Limb (tissue), 2 donors: ENCODE measurements around the gene NCAPD3.
"Not testable (repeated sequence)": the region's sequence is repeated elsewhere in the genome, so short reads cannot be mapped to it uniquely, and the experiment has no call there.

Source experiments
- DNase-seq, 2 donors: peaks; one replicate each; pipeline ENCODE4 v3.0.0-alpha.2; 2016; ENCODE audit errors: extremely low spot score in 2 of 2

The NCAPD3 gene

GRCh38 chr11:134138376-134138775, 85.4 kb downstream of the NCAPD3 start:
- no peak for DNase-seq

DNA sequence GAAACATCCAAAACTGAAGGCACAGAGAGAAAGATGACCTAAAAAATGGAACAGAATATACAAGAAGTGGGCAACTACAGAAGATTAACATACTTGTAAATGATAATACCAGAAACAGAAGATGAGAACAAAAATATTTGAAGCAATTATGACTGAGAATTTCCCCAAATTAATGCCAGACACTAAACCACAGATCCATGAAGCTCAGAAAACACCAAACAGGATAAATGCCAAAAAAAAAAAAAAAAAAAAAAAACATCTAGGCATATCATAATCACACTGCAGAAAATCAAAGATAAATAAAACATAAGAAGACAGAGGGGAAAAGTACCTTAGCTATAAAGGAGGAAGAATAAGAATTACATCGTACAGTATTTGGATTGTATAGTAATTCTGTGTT, 89.6 kb downstream of the NCAPD3 start:
- DNase-seq = no peak

GRCh38 chr11:134132808-134133207, 91.0 kb downstream of the NCAPD3 start:
- no peak for DNase-seq

- no peak for DNase-seq
These were observed 92.0 kb downstream of the NCAPD3 start for GRCh38 chr11:134131628-134132244.

GRCh38 chr11:134126217-134126822, 97.4 kb downstream of the NCAPD3 start:
- no peak for DNase-seq

GRCh38 chr11:134125507-134125906, 98.3 kb downstream of the NCAPD3 start:
- DNase-seq = no peak

GRCh38 chr11:134124660-134125451, 98.9 kb downstream of the NCAPD3 start:
- peak in 1 of 2 donors; percentile 68 for DNase-seq

DNA sequence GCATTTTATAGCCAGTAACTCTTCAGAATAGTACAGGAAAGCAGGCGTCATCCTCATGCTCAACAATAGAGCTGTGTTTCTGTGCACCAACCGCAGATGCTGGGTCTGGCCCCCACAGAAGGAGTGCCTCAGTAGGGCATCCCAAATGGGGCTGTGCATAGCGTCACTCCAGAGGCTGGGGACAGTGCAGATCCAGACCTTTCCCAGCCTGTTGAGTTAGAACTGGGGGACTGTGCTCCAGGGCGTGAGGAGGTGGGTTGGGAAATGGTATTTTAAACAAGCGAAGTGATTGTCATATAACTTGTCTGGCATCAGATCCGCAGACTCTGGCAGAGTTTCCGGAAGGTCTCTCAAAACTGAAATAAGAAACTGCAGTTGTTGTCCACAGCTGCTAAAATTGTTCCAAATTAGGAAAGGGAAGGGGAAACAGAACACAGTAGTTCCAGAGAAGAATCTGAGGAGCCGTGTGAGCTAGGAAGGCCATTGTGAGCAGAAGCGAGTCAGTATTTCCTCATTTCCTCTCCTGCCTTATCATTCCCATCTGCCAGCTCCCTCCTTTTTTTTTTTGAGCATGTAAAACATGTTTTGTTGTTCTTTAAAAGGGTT, 102.7 kb downstream of the NCAPD3 start:
- peak; percentile 55 to 85 for DNase-seq

DNA sequence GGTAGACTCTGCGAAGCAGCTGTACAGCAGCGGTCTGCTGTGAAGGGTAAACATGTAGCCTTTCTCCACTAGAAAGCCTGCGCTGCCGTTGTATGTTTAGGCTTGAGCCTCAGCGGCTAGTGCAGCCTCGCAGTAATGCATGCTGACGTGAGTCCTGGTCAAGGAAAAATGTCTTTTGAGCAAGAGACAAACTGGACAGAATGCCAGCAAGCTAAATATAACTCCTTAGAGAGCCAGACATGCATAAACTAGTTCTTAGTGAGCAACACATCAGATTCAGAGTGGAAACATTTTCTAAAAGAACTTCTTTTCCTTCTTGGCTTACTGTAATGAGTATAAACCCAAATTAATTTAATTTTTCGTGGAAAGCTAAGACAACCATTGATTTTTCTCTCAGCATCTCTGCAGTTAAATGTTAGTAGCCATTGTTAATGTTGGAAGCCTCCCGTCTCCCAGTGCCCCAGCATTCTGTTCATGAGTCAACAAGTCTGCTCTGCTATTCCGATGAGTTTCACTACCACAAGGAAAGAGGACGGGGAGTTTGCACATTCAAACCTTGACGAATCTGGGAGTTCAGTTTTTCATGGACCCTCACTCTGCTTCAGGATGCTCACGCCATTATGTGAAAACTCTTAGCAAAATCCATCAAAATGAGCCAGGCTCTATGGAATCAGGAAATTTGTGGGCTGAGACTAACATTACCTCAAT, 103.5 kb downstream of the NCAPD3 start:
- DNase-seq = peak; percentile 56 to 78

DNA sequence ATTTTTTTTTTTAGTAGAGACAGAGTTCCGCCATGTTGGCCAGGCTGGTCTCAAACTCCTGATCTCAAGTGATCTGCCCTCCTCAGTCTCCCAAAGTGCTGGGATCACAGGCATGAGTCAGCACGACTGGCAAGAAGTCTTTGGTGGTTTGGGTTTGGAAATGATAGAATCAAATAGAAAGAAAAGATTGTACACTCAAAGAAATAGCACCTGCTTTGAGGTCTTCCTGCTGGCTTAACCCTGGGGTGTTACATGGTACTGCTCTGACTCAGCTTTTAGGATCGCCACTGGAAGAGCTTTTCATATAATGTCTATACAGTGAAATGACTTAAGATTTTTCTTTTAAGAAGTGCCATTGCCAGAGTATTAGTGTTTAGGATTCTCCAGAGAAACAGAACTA, 104.7 kb downstream of the NCAPD3 start:
- DNase-seq = no peak

GRCh38 chr11:134118006-134118405, 105.8 kb downstream of the NCAPD3 start:
- no peak for DNase-seq

- DNase-seq = no peak
These were observed 107.6 kb downstream of the NCAPD3 start for GRCh38 chr11:134116210-134116609.

DNA sequence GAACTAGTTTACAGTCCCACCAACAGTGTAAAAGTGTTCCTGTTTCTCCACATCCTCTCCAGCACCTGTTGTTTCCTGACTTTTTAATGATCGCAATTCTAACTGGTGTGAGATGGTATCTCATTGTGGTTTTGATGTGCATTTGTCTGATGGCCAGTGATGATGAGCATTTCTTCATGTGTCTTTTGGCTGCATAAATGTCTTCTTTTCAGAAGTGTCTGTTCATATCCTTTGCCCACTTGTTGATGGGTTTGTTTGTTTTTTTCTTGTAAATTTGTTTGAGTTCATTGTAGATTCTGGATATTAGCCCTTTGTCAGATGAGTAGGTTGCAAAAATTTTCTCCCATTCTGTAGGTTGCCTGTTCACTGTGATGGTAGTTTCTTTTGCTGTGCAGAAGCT, 110.0 kb downstream of the NCAPD3 start:
- DNase-seq = not testable (repeated sequence)

DNA sequence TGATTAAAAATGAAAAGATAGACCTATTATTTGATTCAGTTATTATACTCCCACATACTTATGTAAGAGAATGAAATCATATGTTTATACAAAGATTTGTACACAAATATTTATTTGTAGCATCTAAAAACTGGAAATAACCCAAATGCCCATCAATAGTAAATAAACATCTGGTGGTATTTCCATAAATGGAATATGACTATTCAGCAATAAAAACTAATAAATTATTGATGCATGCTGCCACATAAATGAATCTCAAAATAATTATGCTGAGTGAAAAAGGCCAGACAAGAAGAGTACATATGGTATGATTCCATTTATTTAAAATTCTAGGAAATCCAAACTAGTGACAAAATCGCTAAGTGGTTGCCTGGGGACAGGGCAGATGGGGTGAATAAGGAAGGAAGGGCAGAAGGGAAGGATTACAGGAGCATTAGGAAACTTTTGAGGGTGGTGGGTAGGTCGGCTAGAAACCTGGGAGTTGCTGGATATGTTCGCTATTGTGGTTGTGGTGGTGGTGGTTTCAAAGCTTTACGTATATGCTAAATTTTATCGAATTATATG, 113.4 kb downstream of the NCAPD3 start:
- DNase-seq = no peak
